Raji (cell line): ENCODE measurements around the gene UGT8.

Source experiments
- POLR2A ChIP-seq: IDR thresholded peaks from 2 replicates; pipeline ENCODE4 v1.6.1; 2011; ENCODE audit warnings: low read depth, low read length, control low read depth; ENCODE audit not compliant: insufficient read depth

Gene UGT8

DNA sequence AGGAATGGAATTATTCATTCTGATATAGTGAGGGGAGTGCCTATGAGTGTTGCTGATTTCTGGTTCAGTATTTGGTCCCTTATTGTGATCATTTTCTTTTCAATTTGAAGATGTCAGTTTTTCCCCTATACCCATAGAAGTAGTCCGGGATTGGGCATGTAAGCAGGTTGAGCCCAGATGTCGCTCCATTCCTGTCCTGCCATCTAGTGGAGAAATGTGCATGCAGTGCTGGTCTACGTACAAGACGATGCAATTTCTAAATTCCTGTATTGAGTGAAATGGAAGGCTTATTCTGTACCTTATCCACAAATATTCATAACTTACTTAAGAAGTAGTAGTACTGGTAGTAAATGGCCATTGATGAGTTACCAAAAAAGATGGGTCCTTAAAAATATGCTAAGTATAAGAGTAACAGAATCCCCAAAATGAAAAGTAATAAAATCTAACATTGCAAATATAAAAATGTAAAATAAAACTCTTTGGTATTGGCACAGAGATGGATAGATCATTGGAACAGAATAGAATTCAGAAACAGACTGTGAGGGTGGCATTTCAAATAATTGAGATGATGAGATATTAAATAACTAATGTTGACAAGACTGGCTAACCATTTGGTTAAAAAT lies 60.9 kb downstream of the UGT8 start:
- TF ChIP-seq POLR2A = no peak

- TF ChIP-seq POLR2A = no peak
Observed at GRCh38 chr4:114663083-114663482, 64.5 kb downstream of the UGT8 start.

GRCh38 chr4:114668577-114668976 lies 70.0 kb downstream of the UGT8 start:
- TF ChIP-seq POLR2A = no peak

- no peak for TF ChIP-seq POLR2A
Observed at GRCh38 chr4:114673306-114673705, 74.7 kb downstream of the UGT8 start.

- no peak for TF ChIP-seq POLR2A
Observed at GRCh38 chr4:114674080-114674479, 75.5 kb downstream of the UGT8 start.

DNA sequence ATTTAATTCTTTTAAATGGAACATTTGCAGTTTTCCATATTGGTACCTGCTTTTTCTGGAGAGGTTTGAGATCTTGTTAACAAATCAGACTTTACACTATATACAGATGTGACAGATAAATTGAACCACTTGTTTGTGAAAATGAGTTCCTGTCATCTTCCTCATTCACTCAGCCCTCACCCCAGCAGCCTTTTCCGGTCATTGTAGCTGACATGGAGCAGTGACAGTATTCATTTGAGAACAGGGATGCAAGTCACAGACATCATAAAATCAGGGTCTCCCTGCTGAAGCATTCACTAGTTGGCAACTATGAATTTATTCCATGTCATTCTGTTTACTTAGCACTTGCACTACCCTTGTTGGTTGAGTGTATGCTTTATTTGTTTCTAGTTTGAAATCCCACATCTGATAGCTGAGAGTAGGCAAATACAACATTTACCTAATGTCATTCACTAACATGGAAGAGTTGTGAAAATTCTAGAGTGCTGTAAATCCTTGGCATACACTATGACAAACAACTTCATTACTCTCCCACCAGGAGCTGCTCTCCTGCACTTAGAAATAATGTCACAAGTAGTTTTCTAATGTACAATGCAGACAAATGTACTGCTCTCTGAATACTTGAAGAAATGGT lies 78.9 kb downstream of the UGT8 start:
- no peak for TF ChIP-seq POLR2A

GRCh38 chr4:114684462-114684861 lies 85.9 kb downstream of the UGT8 start:
- no peak for TF ChIP-seq POLR2A

- TF ChIP-seq POLR2A = no peak
Observed at GRCh38 chr4:114688059-114688458, 89.5 kb downstream of the UGT8 start.

- TF ChIP-seq POLR2A = no peak
Observed at GRCh38 chr4:114690571-114690970, 92.0 kb downstream of the UGT8 start.

- no peak for TF ChIP-seq POLR2A
Observed at GRCh38 chr4:114691865-114692264, 93.3 kb downstream of the UGT8 start.

GRCh38 chr4:114692958-114693357 lies 94.4 kb downstream of the UGT8 start:
- TF ChIP-seq POLR2A = no peak

DNA sequence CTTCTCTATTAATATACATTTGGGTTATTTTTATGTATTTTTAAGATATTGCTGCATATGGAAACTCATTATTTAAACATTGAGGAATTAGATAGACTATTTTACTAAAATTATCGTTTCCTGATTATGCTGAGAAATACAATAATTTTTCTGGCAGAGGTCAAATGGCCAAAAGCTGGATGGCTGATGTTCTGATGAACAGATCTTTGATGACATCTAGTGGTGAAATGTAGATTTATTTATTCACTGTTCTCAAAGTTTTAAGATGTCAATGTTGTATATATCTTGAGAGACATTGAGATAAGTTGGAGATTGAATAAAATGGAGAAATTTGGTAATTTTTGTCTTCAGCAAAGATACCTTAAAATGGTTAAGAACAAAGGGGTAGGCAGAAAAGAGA lies 96.2 kb downstream of the UGT8 start:
- no peak for TF ChIP-seq POLR2A

GRCh38 chr4:114698231-114698630 lies 99.6 kb downstream of the UGT8 start:
- TF ChIP-seq POLR2A = no peak

GRCh38 chr4:114701491-114701890 lies 102.9 kb downstream of the UGT8 start:
- no peak for TF ChIP-seq POLR2A

DNA sequence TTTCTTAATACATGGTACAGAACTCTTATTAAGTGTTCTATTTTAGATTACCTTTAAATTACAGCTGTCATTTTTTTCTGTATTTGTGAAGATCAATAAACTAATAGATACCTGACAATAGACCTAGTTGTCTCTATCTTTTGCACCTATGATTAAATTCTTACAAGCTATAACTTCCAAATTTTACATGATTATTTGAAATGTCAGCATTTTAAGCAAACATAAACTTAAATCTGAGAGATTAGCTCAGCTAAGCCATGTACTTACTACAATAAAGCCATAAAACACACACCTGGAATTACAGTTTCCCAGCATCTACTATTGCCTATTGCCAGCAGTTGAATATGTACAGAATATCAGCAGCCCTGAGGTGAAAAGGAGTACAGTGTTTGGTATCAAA lies 118.8 kb downstream of the UGT8 start:
- no peak for TF ChIP-seq POLR2A

DNA sequence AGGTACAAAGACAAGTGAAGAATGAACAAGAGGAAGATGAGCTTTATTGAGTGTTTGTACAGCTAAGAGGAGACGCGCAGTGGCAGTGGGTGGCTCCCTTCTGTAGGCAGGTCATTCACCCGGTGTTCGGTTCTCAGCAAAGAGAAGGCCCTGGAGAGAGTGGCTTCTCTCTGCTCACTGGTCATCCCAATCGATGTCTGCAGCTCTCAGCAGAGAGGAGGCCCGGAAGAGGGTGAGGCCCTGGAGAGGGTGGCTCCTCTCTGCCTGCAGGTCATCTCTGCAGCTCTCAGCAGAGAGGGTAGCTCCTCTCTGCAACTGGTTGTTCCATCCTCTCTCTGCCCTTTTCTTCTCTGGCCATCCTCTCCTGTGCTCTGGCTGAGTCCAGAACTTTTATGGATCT lies 126.5 kb downstream of the UGT8 start:
- TF ChIP-seq POLR2A = no peak

GRCh38 chr4:114727461-114727860 lies 128.9 kb downstream of the UGT8 start:
- TF ChIP-seq POLR2A = no peak
